Measurements from ENCODE around the gene SLC25A5. TPM values are rescaled to one million over a fixed set of nuclear protein-coding genes. Genes with fewer than 3 reads are reported as not detected.
"Not testable (repeated sequence)": the region's sequence is repeated elsewhere in the genome, so short reads cannot be mapped to it uniquely, and the experiment has no call there.

The SLC25A5 gene
- total RNA-seq, 4 donors from 2014 or later, result 427 to 606 (median 480) TPM

- DNase-seq, result no peak
- intact Hi-C loops (cut with DNase I), result no loop called here
- 56 to 70% methylated on average over 2 to 6 of the region's 6 CpGs for WGBS, 2 donors
Observed at GRCh38 chrX:119424999-119425398, 43.2 kb upstream of the SLC25A5 start.

GRCh38 chrX:119427024-119427794, 41.0 kb upstream of the SLC25A5 start:
- peaks cover 0 to 18% (median 0%) of the 10 kb centered on the region in 3 donors for H3K36me3 ChIP-seq
- H3K9me3 ChIP-seq, result no peaks in the 10 kb centered on the region
- TF ChIP-seq CTCF (IDR thresholded peaks at IDR 0.05), result no peak
- TF ChIP-seq POLR2A (IDR thresholded peaks at IDR 0.05), result no peak
- peaks cover 0 to 4% (median 0%) of the 10 kb centered on the region in 3 donors for H3K4me1 ChIP-seq
- H3K4me3 ChIP-seq, result no peak overlapping the region
- no peaks in the 10 kb centered on the region for H3K27me3 ChIP-seq
- intact Hi-C loops (cut with DNase I), result no loop called here
- WGBS, 2 donors, result 72 to 86% methylated on average over 1 to 7 of the region's 9 CpGs
- no peak for DNase-seq
- H3K27ac ChIP-seq, result peak overlapping the region in 2 of 4 donors; percentile 9 to 28

More at GRCh38 chrX:119424999-119425398, 43.2 kb upstream of the SLC25A5 start:
- Histone ChIP-seq H3K27ac (no peak overlapping the region), H3K9me3 (no peaks in the 10 kb centered on the region), H3K4me1 (peaks cover 0 to 4% (median 0%) of the 10 kb centered on the region in 3 donors), H3K4me3 (no peak overlapping the region), H3K36me3 (peaks cover 0 to 11% (median 0%) of the 10 kb centered on the region in 3 donors), H3K27me3 (no peaks in the 10 kb centered on the region)
- no peak for TF ChIP-seq POLR2A (IDR thresholded peaks at IDR 0.05)
- no peak for TF ChIP-seq CTCF (IDR thresholded peaks at IDR 0.05)

GRCh38 chrX:119427795-119428185, 40.5 kb upstream of the SLC25A5 start:
- Histone ChIP-seq H3K9me3 (no peaks in the 10 kb centered on the region), H3K4me3 (no peak overlapping the region), H3K27ac (no peak overlapping the region), H3K36me3 (peaks cover 0 to 18% (median 0%) of the 10 kb centered on the region in 3 donors), H3K27me3 (no peaks in the 10 kb centered on the region), H3K4me1 (peaks cover 0 to 4% (median 0%) of the 10 kb centered on the region in 3 donors)
- TF ChIP-seq POLR2A (IDR thresholded peaks at IDR 0.05) (no peak), CTCF (IDR thresholded peaks at IDR 0.05) (no peak)
- intact Hi-C loops (cut with DNase I), result no loop called here
- DNase-seq, result no peak
- 67 to 83% methylated on average over 2 to 4 of the region's 4 CpGs for WGBS, 2 donors

- intact Hi-C loops (cut with DNase I), result no loop called here
- no peak overlapping the region for H3K27ac ChIP-seq
- no peak for DNase-seq
- no peaks in the 10 kb centered on the region for H3K9me3 ChIP-seq
- no peaks in the 10 kb centered on the region for H3K27me3 ChIP-seq
- H3K4me3 ChIP-seq, result no peak overlapping the region
- TF ChIP-seq POLR2A (IDR thresholded peaks at IDR 0.05) (no peak), CTCF (IDR thresholded peaks at IDR 0.05) (no peak)
- H3K36me3 ChIP-seq, result peaks cover 0 to 18% (median 0%) of the 10 kb centered on the region in 3 donors
- peaks cover 0 to 4% (median 0%) of the 10 kb centered on the region in 3 donors for H3K4me1 ChIP-seq
- WGBS, 2 donors, result 29 to 60% methylated on average over 3 to 4 of the region's 4 CpGs
Observed at GRCh38 chrX:119429471-119429870, 38.8 kb upstream of the SLC25A5 start.

- H3K27ac ChIP-seq, result peak overlapping the region in 2 of 4 donors; percentile 51 to 58
- DNase-seq; H3K9me3 ChIP-seq; H3K36me3 ChIP-seq; H3K4me3 ChIP-seq; H3K4me1 ChIP-seq; intact Hi-C loops (cut with DNase I); H3K27me3 ChIP-seq: not testable (repeated sequence)
- 88 to 100% methylated on average over 1 to 6 of the region's 17 CpGs for WGBS, 2 donors
Observed at GRCh38 chrX:119441295-119441694, 26.9 kb upstream of the SLC25A5 start.
